ENCODE data around the gene NUMA1.

NUMA1 gene

GRCh38 chr11:72088076-72088808 is 7.9 kb upstream of the NUMA1 start:
- no peaks in the 10 kb centered on the region for H3K9me3 Mint-ChIP-seq
- H3K4me3 Mint-ChIP-seq: no peak overlapping the region
- DNase-seq: no peak
- H3K27me3 Mint-ChIP-seq: no peaks in the 10 kb centered on the region
- no peak for ATAC-seq (replicated peaks)
- H3K36me3 Mint-ChIP-seq: peaks cover 10 to 21% of the 10 kb centered on the region in 2 donors
- peaks cover 13 to 19% of the 10 kb centered on the region in 2 donors for H3K4me1 Mint-ChIP-seq
- H3K27ac Mint-ChIP-seq: no peak overlapping the region

DNA sequence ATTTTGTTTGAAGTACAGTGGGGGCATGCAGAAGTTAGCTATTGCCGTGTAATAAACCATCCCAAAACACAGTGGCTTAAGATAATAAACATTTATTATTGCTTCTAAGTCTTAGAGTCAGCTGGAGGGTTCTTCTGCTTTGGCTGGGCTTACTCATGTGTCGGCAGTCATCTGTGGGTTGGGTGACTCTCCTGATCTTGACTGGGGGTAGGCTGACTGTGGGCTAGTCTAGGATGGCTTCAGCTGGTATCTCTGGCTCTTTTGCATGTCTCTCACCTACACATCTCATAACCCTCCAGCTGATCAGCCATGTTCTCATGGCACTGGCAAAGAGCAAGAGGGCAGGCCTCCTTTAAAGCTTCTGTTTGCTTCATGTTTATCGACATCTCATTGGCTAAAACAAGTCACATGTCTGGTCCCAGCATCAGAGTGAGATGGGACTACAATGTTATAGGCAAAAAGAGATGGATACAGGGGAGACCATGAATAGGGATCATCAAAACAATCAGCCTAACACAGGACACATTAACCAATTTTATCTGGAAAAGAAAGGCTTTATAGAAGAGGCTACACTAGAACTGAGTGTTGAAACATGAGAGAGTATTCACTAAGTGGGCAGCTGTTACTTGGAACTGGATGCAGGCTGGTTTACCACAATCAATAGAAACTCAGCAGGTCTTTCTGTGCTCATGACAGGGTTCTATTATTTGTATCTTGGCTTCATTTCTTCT is 5.4 kb upstream of the NUMA1 start:
- DNase-seq (no peak), ATAC-seq (replicated peaks) (no peak)
- H3K27me3 Mint-ChIP-seq: no peaks in the 10 kb centered on the region
- no peak overlapping the region for H3K4me3 Mint-ChIP-seq
- H3K4me1 Mint-ChIP-seq: peaks cover 9 to 15% of the 10 kb centered on the region in 2 donors
- H3K36me3 Mint-ChIP-seq: peaks cover 8 to 17% of the 10 kb centered on the region in 2 donors
- no peaks in the 10 kb centered on the region for H3K9me3 Mint-ChIP-seq
- no peak overlapping the region for H3K27ac Mint-ChIP-seq

DNA sequence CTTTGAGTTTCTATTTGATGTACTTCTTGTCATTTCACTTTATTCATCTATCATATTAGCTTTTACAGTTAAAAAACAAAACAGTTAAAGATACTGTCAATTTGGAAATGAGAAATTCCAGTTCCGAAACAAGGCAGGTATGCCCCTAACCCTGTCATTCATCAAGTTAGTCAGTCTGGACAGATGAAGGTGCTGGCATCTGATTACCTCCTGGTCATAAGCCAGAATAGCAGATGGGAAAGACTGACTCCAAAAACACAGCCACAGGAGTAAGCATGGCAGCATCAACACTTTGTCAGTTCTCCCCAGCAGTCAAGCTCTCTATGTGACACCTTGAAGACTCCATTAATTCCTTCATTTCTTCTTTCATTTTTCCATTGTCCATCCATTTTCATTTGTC is 4.6 kb upstream of the NUMA1 start:
- H3K36me3 Mint-ChIP-seq: peaks cover 8 to 16% of the 10 kb centered on the region in 2 donors
- no peak overlapping the region for H3K27ac Mint-ChIP-seq
- H3K4me3 Mint-ChIP-seq: no peak overlapping the region
- H3K27me3 Mint-ChIP-seq: no peaks in the 10 kb centered on the region
- no peak for ATAC-seq (replicated peaks)
- DNase-seq: no peak
- peaks cover 14 to 23% of the 10 kb centered on the region in 2 donors for H3K4me1 Mint-ChIP-seq
- no peaks in the 10 kb centered on the region for H3K9me3 Mint-ChIP-seq

DNA sequence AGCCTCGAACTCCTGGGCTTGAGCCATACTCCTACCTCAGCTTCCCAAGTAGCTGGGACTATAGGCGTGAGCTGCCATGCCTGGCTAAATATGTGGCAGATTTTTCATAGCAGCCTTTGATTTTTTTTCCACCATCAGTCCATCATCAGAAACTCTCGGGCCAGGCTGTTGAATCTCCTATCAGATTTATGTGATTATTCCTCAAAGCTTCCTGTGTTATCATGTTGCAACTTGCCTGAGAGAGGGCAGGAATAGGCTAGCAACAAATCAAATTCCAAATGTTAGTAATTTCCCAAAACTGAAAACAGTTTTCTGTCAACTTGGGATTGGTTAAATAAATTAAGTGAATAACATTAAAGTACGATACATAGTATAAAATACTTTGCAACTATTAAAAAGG is 3.7 kb upstream of the NUMA1 start:
- H3K36me3 Mint-ChIP-seq: peaks cover 8 to 12% of the 10 kb centered on the region in 2 donors

DNA sequence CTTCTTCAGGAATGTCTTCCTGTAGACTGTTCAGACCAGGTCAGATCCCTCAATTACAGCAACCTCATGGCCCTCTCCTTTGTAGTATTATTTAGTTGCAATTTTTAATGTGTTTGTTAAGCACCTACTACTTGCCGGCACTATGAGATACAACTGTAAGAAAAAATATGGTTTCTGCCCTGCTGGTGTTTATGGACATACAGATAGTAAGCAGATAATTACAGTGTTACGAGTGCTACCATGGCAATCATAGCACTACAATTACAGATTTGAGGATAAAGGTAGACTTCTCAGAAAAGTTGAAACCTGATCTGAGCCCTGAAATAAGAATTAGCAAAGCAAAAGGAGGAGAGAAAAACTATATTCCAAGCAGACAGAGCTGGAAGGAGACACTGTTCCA is 3.1 kb upstream of the NUMA1 start:
- Mint-ChIP-seq H3K27me3 (no peaks in the 10 kb centered on the region), H3K9me3 (no peaks in the 10 kb centered on the region), H3K4me1 (peaks cover 21 to 35% of the 10 kb centered on the region in 2 donors), H3K4me3 (no peak overlapping the region), H3K36me3 (peaks cover 8 to 12% of the 10 kb centered on the region in 2 donors), H3K27ac (peak overlapping the region; percentile 68)
- DNase-seq (no peak), ATAC-seq (replicated peaks) (no peak)

More for the DNA sequence above, 3.7 kb upstream of the NUMA1 start:
- H3K4me1 Mint-ChIP-seq: peaks cover 17 to 28% of the 10 kb centered on the region in 2 donors
- no peak for ATAC-seq (replicated peaks)
- no peak overlapping the region for H3K27ac Mint-ChIP-seq
- no peaks in the 10 kb centered on the region for H3K9me3 Mint-ChIP-seq
- H3K27me3 Mint-ChIP-seq: no peaks in the 10 kb centered on the region
- no peak overlapping the region for H3K4me3 Mint-ChIP-seq
- no peak for DNase-seq

- Mint-ChIP-seq H3K9me3 (no peaks in the 10 kb centered on the region), H3K4me1 (peaks cover 26 to 43% of the 10 kb centered on the region in 2 donors), H3K27ac (peak overlapping the region; percentile 95), H3K36me3 (peaks cover 6 to 10% of the 10 kb centered on the region in 2 donors), H3K27me3 (no peaks in the 10 kb centered on the region), H3K4me3 (peak overlapping the region; percentile 99)
- ATAC-seq (replicated peaks) (no peak), DNase-seq (no peak)
These were observed 1.6 kb upstream of the NUMA1 start for GRCh38 chr11:72081821-72082453.

DNA sequence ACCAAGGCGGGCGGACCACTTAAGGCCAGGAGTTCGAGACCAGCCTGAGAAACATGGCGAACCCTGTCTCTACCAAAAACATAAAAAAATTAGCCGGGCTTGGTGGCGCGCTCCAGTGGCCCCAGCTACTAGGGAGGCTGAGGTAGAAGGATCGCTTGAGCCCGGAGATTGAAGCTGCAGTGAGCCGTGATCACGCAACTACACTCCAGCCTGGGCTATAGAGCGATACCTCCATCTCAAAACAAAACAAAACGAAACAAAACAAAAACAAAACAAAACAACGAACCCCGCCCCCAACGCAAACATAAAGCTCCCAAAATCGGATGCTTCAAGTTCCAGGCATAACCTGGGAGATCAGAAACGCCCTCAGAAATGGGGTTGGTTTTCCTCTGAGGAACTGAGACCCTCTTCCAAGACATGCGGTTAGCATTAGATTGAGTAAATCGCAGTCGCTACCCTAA is 872 bp upstream of the NUMA1 start:
- no peaks in the 10 kb centered on the region for H3K27me3 Mint-ChIP-seq
- ATAC-seq (replicated peaks): no peak
- peak overlapping the region; percentile 95 for H3K27ac Mint-ChIP-seq
- H3K36me3 Mint-ChIP-seq: peaks cover 6 to 11% of the 10 kb centered on the region in 2 donors
- no peak for DNase-seq
- peak overlapping the region; percentile 99 for H3K4me3 Mint-ChIP-seq
- H3K4me1 Mint-ChIP-seq: peaks cover 27 to 48% of the 10 kb centered on the region in 2 donors
- no peaks in the 10 kb centered on the region for H3K9me3 Mint-ChIP-seq

DNA sequence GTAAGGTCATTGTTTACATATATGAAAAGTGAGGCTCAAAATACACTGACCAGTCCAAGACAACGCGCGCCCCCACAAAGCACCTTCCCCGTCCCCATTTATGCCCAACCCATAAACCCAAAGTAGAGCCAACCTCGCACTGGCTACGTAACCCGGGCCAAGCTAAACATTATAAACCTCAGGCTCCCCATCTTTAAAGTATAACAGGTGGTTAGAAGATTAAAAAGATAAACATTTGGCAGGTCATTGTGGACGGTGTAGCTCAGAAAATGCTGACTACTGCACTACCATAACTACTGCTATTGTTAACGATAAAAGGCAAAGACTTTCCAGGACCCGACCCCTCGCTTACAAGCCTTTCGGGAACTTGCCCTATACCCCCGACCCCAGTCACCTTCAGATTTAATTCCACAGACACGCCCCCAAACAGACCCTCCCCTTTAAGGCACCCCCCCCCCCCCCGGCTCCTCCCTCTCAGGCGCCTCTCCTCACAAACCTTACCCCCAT is 470 bp downstream of the NUMA1 start:
- no peak for ATAC-seq (replicated peaks)
- H3K4me3 Mint-ChIP-seq: peak overlapping the region; percentile 99
- peak overlapping the region; percentile 95 for H3K27ac Mint-ChIP-seq
- DNase-seq: no peak
- no peaks in the 10 kb centered on the region for H3K9me3 Mint-ChIP-seq
- H3K4me1 Mint-ChIP-seq: peaks cover 28 to 54% of the 10 kb centered on the region in 2 donors
- no peaks in the 10 kb centered on the region for H3K27me3 Mint-ChIP-seq
- H3K36me3 Mint-ChIP-seq: peaks cover 8 to 9% of the 10 kb centered on the region in 2 donors

- Mint-ChIP-seq H3K4me1 (peaks cover 28 to 54% of the 10 kb centered on the region in 2 donors), H3K9me3 (no peaks in the 10 kb centered on the region), H3K36me3 (peaks cover 8 to 10% of the 10 kb centered on the region in 2 donors), H3K4me3 (peak overlapping the region; percentile 43 to 63), H3K27ac (peak overlapping the region; percentile 47), H3K27me3 (no peaks in the 10 kb centered on the region)
- no peak for ATAC-seq (replicated peaks)
- no peak for DNase-seq
These were observed 1.9 kb downstream of the NUMA1 start for GRCh38 chr11:72078477-72078876.

GRCh38 chr11:72075756-72076155 is 4.6 kb downstream of the NUMA1 start:
- no peak for ATAC-seq (replicated peaks)
- DNase-seq: no peak
- H3K27ac Mint-ChIP-seq: no peak overlapping the region
- no peak overlapping the region for H3K4me3 Mint-ChIP-seq
- no peaks in the 10 kb centered on the region for H3K27me3 Mint-ChIP-seq
- peaks cover 11 to 12% of the 10 kb centered on the region in 2 donors for H3K36me3 Mint-ChIP-seq
- no peaks in the 10 kb centered on the region for H3K9me3 Mint-ChIP-seq
- peaks cover 19 to 49% of the 10 kb centered on the region in 2 donors for H3K4me1 Mint-ChIP-seq

DNA sequence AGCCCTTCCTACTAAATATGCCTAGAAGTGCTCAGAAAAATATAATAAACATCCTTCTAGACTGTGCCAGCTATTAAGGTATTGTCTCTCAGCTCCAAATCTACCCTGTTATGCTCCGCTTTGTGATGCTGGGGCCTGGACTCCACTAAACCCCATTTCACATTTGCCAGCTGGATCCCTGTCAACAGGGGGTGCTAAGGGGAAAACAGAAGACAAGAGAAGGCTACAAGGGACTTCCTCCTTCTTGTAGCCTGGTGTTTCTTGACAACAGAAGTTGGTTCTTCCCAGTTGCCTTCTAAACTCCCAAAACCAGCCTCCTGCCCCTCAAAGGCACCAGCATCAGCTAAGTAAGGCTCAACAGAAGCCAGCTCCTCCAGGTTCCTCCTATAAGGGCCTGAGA is 5.2 kb downstream of the NUMA1 start:
- Mint-ChIP-seq H3K27ac (no peak overlapping the region), H3K9me3 (no peaks in the 10 kb centered on the region), H3K27me3 (no peaks in the 10 kb centered on the region), H3K4me3 (no peak overlapping the region), H3K36me3 (peaks cover 9 to 12% of the 10 kb centered on the region in 2 donors), H3K4me1 (peaks cover 20 to 49% of the 10 kb centered on the region in 2 donors)
- ATAC-seq (replicated peaks) (no peak), DNase-seq (no peak)

DNA sequence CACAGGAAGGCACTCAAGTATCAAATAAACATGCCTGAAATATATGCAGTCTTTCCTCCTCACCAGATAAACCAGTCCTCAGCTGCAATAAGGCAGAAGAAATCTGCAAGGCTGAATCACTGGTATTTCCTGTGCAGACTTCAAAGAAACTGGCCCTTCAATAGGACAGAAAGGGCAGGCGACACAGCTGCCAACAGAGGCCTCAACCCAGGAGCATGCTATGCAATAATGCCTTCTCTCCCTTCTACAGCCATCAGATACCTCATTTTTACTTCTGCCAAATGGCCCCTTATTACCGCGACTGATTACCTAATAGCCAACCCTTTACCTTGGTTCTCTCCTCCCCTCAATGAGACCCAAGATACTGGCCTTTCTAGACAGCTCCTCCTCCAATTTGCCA is 8.0 kb downstream of the NUMA1 start:
- Mint-ChIP-seq H3K27me3 (no peaks in the 10 kb centered on the region), H3K4me1 (peaks cover 23 to 56% of the 10 kb centered on the region in 2 donors), H3K9me3 (no peaks in the 10 kb centered on the region), H3K27ac (no peak overlapping the region), H3K4me3 (no peak overlapping the region), H3K36me3 (peaks cover 14 to 26% of the 10 kb centered on the region in 2 donors)
- peak in 1 of 2 donors; percentile 52 for ATAC-seq (replicated peaks)
- no peak for DNase-seq

- no peaks in the 10 kb centered on the region for H3K9me3 Mint-ChIP-seq
- DNase-seq (no peak), ATAC-seq (replicated peaks) (no peak)
- no peaks in the 10 kb centered on the region for H3K27me3 Mint-ChIP-seq
- H3K27ac Mint-ChIP-seq: peak overlapping the region; percentile 65
- H3K4me1 Mint-ChIP-seq: peaks cover 18 to 50% of the 10 kb centered on the region in 2 donors
- peaks cover 9 to 24% of the 10 kb centered on the region in 2 donors for H3K36me3 Mint-ChIP-seq
- H3K4me3 Mint-ChIP-seq: peak overlapping the region; percentile 2 to 66
These were observed 9.9 kb downstream of the NUMA1 start for GRCh38 chr11:72070491-72070890.

GRCh38 chr11:72069787-72070251 is 10.5 kb downstream of the NUMA1 start:
- DNase-seq (peak; percentile 15), ATAC-seq (replicated peaks) (peak; percentile 75 to 84)
- peak overlapping the region; percentile 44 to 66 for H3K4me3 Mint-ChIP-seq
- H3K27me3 Mint-ChIP-seq: no peaks in the 10 kb centered on the region
- H3K27ac Mint-ChIP-seq: peak overlapping the region; percentile 91
- peaks cover 9 to 23% of the 10 kb centered on the region in 2 donors for H3K36me3 Mint-ChIP-seq
- H3K4me1 Mint-ChIP-seq: peaks cover 17 to 44% of the 10 kb centered on the region in 2 donors
- H3K9me3 Mint-ChIP-seq: no peaks in the 10 kb centered on the region

All from stimulated activated naive B cell treated with anti-CD40 and anti-IgM and Interleukin-4, amounts not matched to agents 10 μg/mL and 1 μg/mL and 100 μg/mL, for 72 hours (primary cell).